ENCODE data around the gene INHBB.

INHBB gene

DNA sequence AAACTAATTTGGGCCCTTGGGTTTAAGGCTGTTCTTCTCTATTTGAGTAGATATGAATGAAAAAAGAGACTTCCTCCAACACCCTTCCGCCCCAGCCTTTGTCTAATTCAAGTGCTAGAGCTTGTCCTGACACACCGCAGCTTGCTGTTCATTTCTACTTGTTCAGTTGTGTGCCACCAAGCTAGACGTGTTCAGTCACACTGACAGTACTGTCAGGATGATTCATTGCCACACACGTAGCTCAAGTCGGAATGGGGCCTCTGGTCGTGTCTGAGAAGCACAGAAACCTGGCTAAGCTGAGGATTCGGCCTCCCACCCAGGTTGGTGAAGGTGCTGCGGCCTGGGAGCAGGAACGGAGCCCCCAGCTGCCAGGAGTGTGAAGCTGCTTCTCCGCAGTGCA, 45.6 kb upstream of the INHBB start:
- H3K4me1 ChIP-seq, result peaks cover 31% of the 10 kb centered on the region
- peaks cover 24% of the 10 kb centered on the region for H3K79me2 ChIP-seq
- H3K4me3 ChIP-seq (ENCODE audit: low read depth, low read length), result no peak overlapping the region
- no peaks in the 10 kb centered on the region for H3K9me3 ChIP-seq (ENCODE audit: control insufficient read depth, low read length)
- H3K9ac ChIP-seq, result no peak overlapping the region
- H3K27ac ChIP-seq, result no peak overlapping the region
- TF ChIP-seq, protein P1, sequence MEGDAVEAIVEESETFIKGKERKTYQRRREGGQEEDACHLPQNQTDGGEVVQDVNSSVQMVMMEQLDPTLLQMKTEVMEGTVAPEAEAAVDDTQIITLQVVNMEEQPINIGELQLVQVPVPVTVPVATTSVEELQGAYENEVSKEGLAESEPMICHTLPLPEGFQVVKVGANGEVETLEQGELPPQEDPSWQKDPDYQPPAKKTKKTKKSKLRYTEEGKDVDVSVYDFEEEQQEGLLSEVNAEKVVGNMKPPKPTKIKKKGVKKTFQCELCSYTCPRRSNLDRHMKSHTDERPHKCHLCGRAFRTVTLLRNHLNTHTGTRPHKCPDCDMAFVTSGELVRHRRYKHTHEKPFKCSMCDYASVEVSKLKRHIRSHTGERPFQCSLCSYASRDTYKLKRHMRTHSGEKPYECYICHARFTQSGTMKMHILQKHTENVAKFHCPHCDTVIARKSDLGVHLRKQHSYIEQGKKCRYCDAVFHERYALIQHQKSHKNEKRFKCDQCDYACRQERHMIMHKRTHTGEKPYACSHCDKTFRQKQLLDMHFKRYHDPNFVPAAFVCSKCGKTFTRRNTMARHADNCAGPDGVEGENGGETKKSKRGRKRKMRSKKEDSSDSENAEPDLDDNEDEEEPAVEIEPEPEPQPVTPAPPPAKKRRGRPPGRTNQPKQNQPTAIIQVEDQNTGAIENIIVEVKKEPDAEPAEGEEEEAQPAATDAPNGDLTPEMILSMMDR (IDR thresholded peaks at IDR 0.05), result no peak
- H3K27me3 ChIP-seq (ENCODE audit: control insufficient read depth, insufficient read depth, low read length), result no peaks in the 10 kb centered on the region
- H3K36me3 ChIP-seq (ENCODE audit: control insufficient read depth, insufficient read depth, low read length), result no peaks in the 10 kb centered on the region
- no peak overlapping the region for H2AFZ ChIP-seq
- no peak overlapping the region for H3K4me2 ChIP-seq (ENCODE audit: low read length)

- no peaks in the 10 kb centered on the region for H3K36me3 ChIP-seq (ENCODE audit: control insufficient read depth, insufficient read depth, low read length)
- H3K4me2 ChIP-seq (ENCODE audit: low read length), result no peak overlapping the region
- H3K9me3 ChIP-seq (ENCODE audit: control insufficient read depth, low read length), result no peaks in the 10 kb centered on the region
Observed at GRCh38 chr2:120301284-120301683, 44.7 kb upstream of the INHBB start.

GRCh38 chr2:120302301-120302700, 43.6 kb upstream of the INHBB start:
- Histone ChIP-seq H3K27me3 (ENCODE audit: control insufficient read depth, insufficient read depth, low read length) (no peaks in the 10 kb centered on the region), H3K36me3 (ENCODE audit: control insufficient read depth, insufficient read depth, low read length) (no peaks in the 10 kb centered on the region), H2AFZ (no peak overlapping the region), H3K27ac (peak overlapping the region; percentile 2), H3K4me3 (ENCODE audit: low read depth, low read length) (no peak overlapping the region), H3K9ac (no peak overlapping the region), H3K4me1 (peaks cover 31% of the 10 kb centered on the region), H3K79me2 (peaks cover 14% of the 10 kb centered on the region), H3K4me2 (ENCODE audit: low read length) (no peak overlapping the region), H3K9me3 (ENCODE audit: control insufficient read depth, low read length) (no peaks in the 10 kb centered on the region)
- TF ChIP-seq, protein P1 (IDR thresholded peaks at IDR 0.05), result no peak

More at GRCh38 chr2:120301284-120301683, 44.7 kb upstream of the INHBB start:
- Histone ChIP-seq H3K27ac (peak overlapping the region; percentile 2), H3K4me3 (ENCODE audit: low read depth, low read length) (no peak overlapping the region), H3K27me3 (ENCODE audit: control insufficient read depth, insufficient read depth, low read length) (no peaks in the 10 kb centered on the region), H2AFZ (no peak overlapping the region), H3K9ac (no peak overlapping the region), H3K79me2 (peaks cover 21% of the 10 kb centered on the region), H3K4me1 (peaks cover 31% of the 10 kb centered on the region)
- TF ChIP-seq, protein P1 (IDR thresholded peaks at IDR 0.05), result no peak

DNA sequence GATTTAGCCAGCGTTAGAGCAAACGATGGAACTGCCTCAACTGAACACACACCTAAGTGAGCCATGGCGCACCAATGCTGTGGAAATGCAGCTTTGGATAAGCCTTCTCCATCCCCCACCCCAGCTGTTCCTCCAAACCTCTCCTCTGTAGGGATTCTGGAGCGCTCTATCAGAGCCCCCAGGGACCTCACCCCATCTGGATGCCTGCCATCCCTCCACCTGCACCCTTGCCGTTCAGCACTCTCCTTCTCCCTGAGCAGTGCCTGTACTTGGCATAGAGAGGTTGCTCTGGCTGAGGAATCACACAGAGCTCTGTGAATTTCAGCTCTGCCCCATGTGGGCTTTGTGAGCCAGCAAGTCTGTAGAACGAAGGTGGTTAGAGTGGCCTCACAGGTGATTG, 42.8 kb upstream of the INHBB start:
- Histone ChIP-seq H3K79me2 (peaks cover 8% of the 10 kb centered on the region), H3K36me3 (ENCODE audit: control insufficient read depth, insufficient read depth, low read length) (no peaks in the 10 kb centered on the region), H3K9ac (no peak overlapping the region), H3K27ac (peak overlapping the region; percentile 25), H3K9me3 (ENCODE audit: control insufficient read depth, low read length) (no peaks in the 10 kb centered on the region), H3K27me3 (ENCODE audit: control insufficient read depth, insufficient read depth, low read length) (no peaks in the 10 kb centered on the region), H3K4me3 (ENCODE audit: low read depth, low read length) (no peak overlapping the region), H3K4me2 (ENCODE audit: low read length) (no peak overlapping the region), H3K4me1 (peaks cover 29% of the 10 kb centered on the region), H2AFZ (no peak overlapping the region)
- TF ChIP-seq, protein P1 (IDR thresholded peaks at IDR 0.05), result no peak

DNA sequence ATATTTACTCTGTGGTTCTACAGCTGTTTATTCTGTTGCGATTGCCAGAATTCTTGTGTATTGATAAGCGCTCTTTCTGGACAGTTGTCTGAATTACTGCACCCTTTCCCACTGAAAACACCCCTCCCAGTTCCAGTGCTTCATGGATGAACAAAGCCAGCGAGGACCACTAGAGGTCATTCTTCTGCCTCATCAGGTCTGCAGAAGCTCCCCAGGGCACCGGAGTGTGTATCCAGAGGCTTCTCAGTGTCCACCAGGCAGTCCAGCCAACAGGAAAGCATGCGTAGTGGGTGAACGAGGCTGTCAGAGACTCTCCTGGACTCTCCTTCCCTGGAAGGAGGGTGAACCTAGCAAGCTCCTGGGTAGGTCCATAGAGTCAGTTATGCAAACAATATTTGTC, 40.6 kb upstream of the INHBB start:
- no peaks in the 10 kb centered on the region for H3K36me3 ChIP-seq (ENCODE audit: control insufficient read depth, insufficient read depth, low read length)
- H3K9ac ChIP-seq, result no peak overlapping the region
- no peak overlapping the region for H3K4me2 ChIP-seq (ENCODE audit: low read length)
- peaks cover 24% of the 10 kb centered on the region for H3K4me1 ChIP-seq
- peak overlapping the region; percentile 8 for H3K27ac ChIP-seq
- TF ChIP-seq, protein P1 (IDR thresholded peaks at IDR 0.05), result peak; percentile 35
- peaks cover 3% of the 10 kb centered on the region for H3K79me2 ChIP-seq
- no peaks in the 10 kb centered on the region for H3K27me3 ChIP-seq (ENCODE audit: control insufficient read depth, insufficient read depth, low read length)
- no peaks in the 10 kb centered on the region for H3K9me3 ChIP-seq (ENCODE audit: control insufficient read depth, low read length)
- H2AFZ ChIP-seq, result no peak overlapping the region
- H3K4me3 ChIP-seq (ENCODE audit: low read depth, low read length), result no peak overlapping the region

Data from parathyroid adenoma (tissue), 2 donors.